GM12865 (cell line): ENCODE results near the gene RNF224.

Experiments
- DNase-seq: peaks from one replicate; pipeline ENCODE4 v3.0.0; 2010; ENCODE audit warnings: low read depth
- H3K4me3 ChIP-seq: 2 replicates; pipeline ENCODE4 v1.5.1; 2011; ENCODE audit warnings: mild to moderate bottlenecking, low read depth, low read length, control low read depth
- CTCF ChIP-seq: IDR thresholded peaks from 2 replicates; pipeline ENCODE4 v1.5.1; 2011; ENCODE audit warnings: low read length, control low read depth, low read depth, inconsistent platforms; ENCODE audit not compliant: insufficient read depth; ENCODE audit errors: missing control alignments

RNF224 gene

GRCh38 chr9:137215196-137215986, 11.9 kb upstream of the RNF224 start:
- TF ChIP-seq CTCF: no peak
- no peak overlapping the region for H3K4me3 ChIP-seq
- DNase-seq: no peak

- no peak overlapping the region for H3K4me3 ChIP-seq
- no peak for DNase-seq
- no peak for TF ChIP-seq CTCF
Observed at GRCh38 chr9:137216188-137216965, 10.9 kb upstream of the RNF224 start.

GRCh38 chr9:137217276-137218211, 9.8 kb upstream of the RNF224 start:
- no peak overlapping the region for H3K4me3 ChIP-seq
- no peak for TF ChIP-seq CTCF
- no peak for DNase-seq

GRCh38 chr9:137218212-137218753, 9.0 kb upstream of the RNF224 start:
- TF ChIP-seq CTCF: no peak
- DNase-seq: no peak
- no peak overlapping the region for H3K4me3 ChIP-seq

- H3K4me3 ChIP-seq: no peak overlapping the region
- DNase-seq: no peak
- TF ChIP-seq CTCF: no peak
Observed at GRCh38 chr9:137218754-137219271, 8.5 kb upstream of the RNF224 start.

GRCh38 chr9:137219757-137220316, 7.5 kb upstream of the RNF224 start:
- H3K4me3 ChIP-seq: no peak overlapping the region
- no peak for TF ChIP-seq CTCF
- DNase-seq: no peak
